C4-2B (cell line): ENCODE measurements around the gene GMDS.

Experiments
- ZFX ChIP-seq: fragments of 450-650 bp; IDR thresholded peaks from 2 replicates; pipeline ENCODE4 v1.6.1; 2017
- TF ChIP-seq, protein P1 (sequence below): fragments of 450-650 bp; conservative IDR thresholded peaks from 2 replicates; pipeline ENCODE4 v1.5.1; 2017; ENCODE audit warnings: mild to moderate bottlenecking

DNA sequence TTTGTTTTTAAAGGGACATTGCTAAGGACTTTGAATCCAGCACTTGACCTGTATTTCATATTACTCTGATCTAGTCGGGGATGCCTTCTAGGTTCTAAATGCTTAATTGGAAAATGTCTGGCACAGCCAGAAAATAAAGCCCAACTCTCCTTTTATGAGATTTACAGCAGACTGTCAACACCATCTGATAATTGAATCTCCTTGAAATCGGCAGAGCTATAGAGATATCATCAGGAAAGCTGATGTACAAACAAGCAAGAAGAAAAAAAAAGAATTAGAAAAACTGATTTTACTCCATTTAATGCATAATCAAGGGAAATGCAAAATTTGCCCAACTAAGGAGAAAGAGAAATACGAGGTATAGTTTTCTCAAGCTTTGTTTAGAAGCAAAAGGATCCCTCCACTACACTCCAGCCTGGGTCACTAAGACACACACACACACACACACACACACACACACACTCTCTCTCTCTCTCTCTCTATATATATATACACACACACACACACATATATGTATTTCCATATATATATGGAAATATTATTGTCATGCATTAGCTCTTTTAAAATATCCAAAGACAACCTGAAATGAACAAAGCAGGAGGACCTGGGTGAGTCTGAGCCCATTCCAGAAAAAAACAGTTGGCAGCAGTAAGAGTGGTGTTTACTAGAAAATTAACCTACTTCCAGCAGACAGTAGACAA is 645.2 kb downstream of the GMDS start:
- TF ChIP-seq, protein P1, sequence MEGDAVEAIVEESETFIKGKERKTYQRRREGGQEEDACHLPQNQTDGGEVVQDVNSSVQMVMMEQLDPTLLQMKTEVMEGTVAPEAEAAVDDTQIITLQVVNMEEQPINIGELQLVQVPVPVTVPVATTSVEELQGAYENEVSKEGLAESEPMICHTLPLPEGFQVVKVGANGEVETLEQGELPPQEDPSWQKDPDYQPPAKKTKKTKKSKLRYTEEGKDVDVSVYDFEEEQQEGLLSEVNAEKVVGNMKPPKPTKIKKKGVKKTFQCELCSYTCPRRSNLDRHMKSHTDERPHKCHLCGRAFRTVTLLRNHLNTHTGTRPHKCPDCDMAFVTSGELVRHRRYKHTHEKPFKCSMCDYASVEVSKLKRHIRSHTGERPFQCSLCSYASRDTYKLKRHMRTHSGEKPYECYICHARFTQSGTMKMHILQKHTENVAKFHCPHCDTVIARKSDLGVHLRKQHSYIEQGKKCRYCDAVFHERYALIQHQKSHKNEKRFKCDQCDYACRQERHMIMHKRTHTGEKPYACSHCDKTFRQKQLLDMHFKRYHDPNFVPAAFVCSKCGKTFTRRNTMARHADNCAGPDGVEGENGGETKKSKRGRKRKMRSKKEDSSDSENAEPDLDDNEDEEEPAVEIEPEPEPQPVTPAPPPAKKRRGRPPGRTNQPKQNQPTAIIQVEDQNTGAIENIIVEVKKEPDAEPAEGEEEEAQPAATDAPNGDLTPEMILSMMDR, result no peak
- no peak for TF ChIP-seq ZFX
